K562 (cell line): ENCODE data around the gene TNFSF18. TPM values are rescaled to one million over a fixed set of nuclear protein-coding genes. Genes with fewer than 3 reads are reported as not detected.

Experiments
- ATAC-seq: fragments of 200-7000 bp; cut with Tn5 transposase; 3 replicates; pipeline ENCODE4 v1.9.1; 2020; ENCODE audit warnings: moderate library complexity
- BruUV-seq: library from RNA; stranded (reverse); fragments of 400-500 nt; replicated peaks from 2 replicates; lab custom pipeline; 2021; lab: Mats Ljungman, UMichigan
- CTCF ChIA-PET: fragments of 300-600 bp; formaldehyde crosslinking; extraction: SDS; loops from one replicate; lab custom pipeline; 2021; ENCODE audit warnings: low intra/inter-chr PET ratio; lab: Yijun Ruan, JAX
- POLR2A ChIA-PET: fragments of 300-600, 350-650 bp; sonication (Branson Sonifier 250); formaldehyde crosslinking; extraction: SDS; loops from one replicate; lab custom pipeline; 2021; ENCODE audit warnings: antibody characterized with exemption, inconsistent platforms; lab: Yijun Ruan, JAX
- DNase-seq, 4 experiments: peaks; one replicate each; pipeline versions ENCODE4 v3.0.0 to v3.0.0-alpha.2; 2011 to 2018; ENCODE audit warnings: low spot score in 3 of 4, mixed read lengths in 3 of 4; ENCODE audit errors: extremely low read depth in 1 of 4
- FAIRE-seq: peaks from 2 replicates; lab custom pipeline; 2011; peaks lifted over from hg19 to GRCh38; lab: Jason Lieb, UNC
- H2AFZ ChIP-seq: 2 replicates; pipeline ENCODE4 v1.6.0; 2011; ENCODE audit warnings: low read depth, low read length, control low read depth, inconsistent platforms
- H3K27ac ChIP-seq: fragments of 200-600 bp; 3 replicates; pipeline ENCODE4 v1.8.0; 2011; ENCODE audit warnings: low read depth, mild to moderate bottlenecking, control low read depth, inconsistent platforms, low read length, moderate library complexity, mixed read lengths; ENCODE audit errors: extremely low read depth
- H3K27me3 ChIP-seq, 2 experiments: fragments of 300-600 bp in 1 of 2; 2 replicates in 1 of 2; 3 replicates in 1 of 2; pipeline versions ENCODE4 v1.6.0 to v1.8.0; 2011; ENCODE audit warnings: inconsistent platforms in 2 of 2, low read length in 2 of 2, mild to moderate bottlenecking in 1 of 2, mixed read lengths in 1 of 2, moderate library complexity in 1 of 2; ENCODE audit not compliant: control insufficient read depth in 2 of 2, insufficient read depth in 2 of 2
- H3K36me3 ChIP-seq: fragments of 300-600 bp; 3 replicates; pipeline ENCODE4 v1.8.0; 2011; ENCODE audit warnings: mild to moderate bottlenecking, low read length, inconsistent platforms; ENCODE audit not compliant: control insufficient read depth, insufficient read depth
- H3K4me1 ChIP-seq, 2 experiments: fragments of 200-600 bp in 1 of 2; replicated peaks in 1 of 2; 2 replicates in 1 of 2; 3 replicates in 1 of 2; pipeline versions ENCODE4 v1.5.1 to v1.8.0; 2011; ENCODE audit warnings: inconsistent platforms in 2 of 2, low read length in 2 of 2, mild to moderate bottlenecking in 1 of 2, mixed read lengths in 1 of 2, moderate library complexity in 1 of 2; ENCODE audit not compliant: control insufficient read depth in 2 of 2, insufficient read depth in 2 of 2
- H3K4me2 ChIP-seq: 2 replicates; pipeline ENCODE4 v1.6.1; 2011; ENCODE audit warnings: low read length, control low read depth, inconsistent platforms, mixed read lengths; ENCODE audit not compliant: insufficient read depth
- H3K4me3 ChIP-seq: fragments of 200-600 bp; sonication (generic), shearing (Covaris generic); 2 replicates; pipeline ENCODE4 v1.5.1; 2016; ENCODE audit warnings: control low read depth, inconsistent platforms
- H3K79me2 ChIP-seq: fragments of 200-600 bp; 3 replicates; pipeline ENCODE4 v1.8.0; 2011; ENCODE audit warnings: low read length, inconsistent platforms; ENCODE audit not compliant: control insufficient read depth, insufficient read depth
- H3K9ac ChIP-seq, 2 experiments: 2 replicates each; pipeline versions ENCODE4 v1.6.0 to v1.6.1; 2011; ENCODE audit warnings: low read depth in 2 of 2, low read length in 2 of 2, control low read depth in 1 of 2, inconsistent platforms in 1 of 2, mild to moderate bottlenecking in 1 of 2, mixed read lengths in 1 of 2; ENCODE audit not compliant: insufficient read depth in 1 of 2
- H3K9me1 ChIP-seq: one replicate; pipeline ENCODE4 v1.6.0; 2011; ENCODE audit warnings: inconsistent platforms, mild to moderate bottlenecking, low read length, moderate library complexity; ENCODE audit not compliant: control insufficient read depth, insufficient read depth
- H3K9me3 ChIP-seq: replicated peaks from 2 replicates; pipeline ENCODE4 v1.5.1; 2011; ENCODE audit warnings: low read depth, low read length, inconsistent platforms; ENCODE audit not compliant: control insufficient read depth, insufficient read depth
- H4K20me1 ChIP-seq: replicated peaks from 2 replicates; pipeline ENCODE4 v1.6.1; 2011; ENCODE audit warnings: low read length, inconsistent platforms, mixed read lengths; ENCODE audit not compliant: control insufficient read depth, insufficient read depth
- CCAR2 ChIP-seq: fragments of 200-400 bp; formaldehyde crosslinking; IDR thresholded peaks from 2 replicates; pipeline ENCODE4 v1.6.1; 2017; ENCODE audit warnings: mild to moderate bottlenecking, low read depth, low read length
- ELK1 ChIP-seq: sonication (generic); formaldehyde crosslinking; IDR thresholded peaks from 2 replicates; pipeline ENCODE4 v1.8.1; 2022; ENCODE audit warnings: missing genetic modification reagents
- FOXK2 ChIP-seq, 2 experiments: fragments of 450-650 bp; IDR thresholded peaks in 1 of 2; conservative IDR thresholded peaks in 1 of 2; 2 replicates each; pipeline ENCODE4 v1.6.1; 2016; ENCODE audit warnings: low read depth in 2 of 2, mild to moderate bottlenecking in 1 of 2
- KLF1 ChIP-seq: fragments of 450-650 bp; IDR thresholded peaks from 2 replicates; pipeline ENCODE4 v1.6.1; 2016; ENCODE audit warnings: missing genetic modification characterization, missing compliant biosample characterization
- MYBL2 ChIP-seq, 2 experiments: fragments of 450-650 bp in 1 of 2; sonication (generic) in 1 of 2; formaldehyde crosslinking in 1 of 2; IDR thresholded peaks; 2 replicates each; pipeline versions ENCODE4 v1.6.1 to v1.8.1; 2017 to 2022; ENCODE audit warnings: borderline replicate concordance in 1 of 2, inconsistent platforms in 1 of 2, low read depth in 1 of 2, mild to moderate bottlenecking in 1 of 2, missing genetic modification reagents in 1 of 2, moderate library complexity in 1 of 2
- POLR2H ChIP-seq: IDR thresholded peaks from 2 replicates; pipeline ENCODE4 v1.6.1; 2016; ENCODE audit warnings: missing genetic modification characterization, low read depth, mild to moderate bottlenecking, control low read depth, missing compliant biosample characterization, moderate library complexity
- STAT5B ChIP-seq: fragments of 250-450 bp; sonication (Bioruptor Pico); IDR thresholded peaks from 2 replicates; pipeline ENCODE4 v1.8.0; 2021; ENCODE audit warnings: mild to moderate bottlenecking, inconsistent platforms
- YBX1 ChIP-seq: fragments of 450-650 bp; IDR thresholded peaks from 2 replicates; pipeline ENCODE4 v1.7.1; 2016; ENCODE audit warnings: mild to moderate bottlenecking
- ZNF146 ChIP-seq: IDR thresholded peaks from one replicate; pipeline ENCODE4 v1.6.1; 2018; ENCODE audit warnings: missing compliant biosample characterization; ENCODE audit not compliant: unreplicated experiment
- ZNF175 ChIP-seq: fragments of 200-800 bp; sonication (Bioruptor generic); IDR thresholded peaks from 2 replicates; pipeline ENCODE4 v1.6.1; 2016; ENCODE audit warnings: low read depth, mild to moderate bottlenecking, missing genetic modification characterization, missing compliant biosample characterization
- ZNF263 ChIP-seq: sonication (generic); formaldehyde crosslinking; IDR thresholded peaks from 2 replicates; pipeline ENCODE4 v1.8.0; 2022; ENCODE audit warnings: mild to moderate bottlenecking, missing genetic modification reagents, borderline replicate concordance
- ZNF780A ChIP-seq: fragments of 250-450 bp; sonication (Bioruptor Pico); IDR thresholded peaks from 2 replicates; pipeline ENCODE4 v1.5.0; 2021; ENCODE audit warnings: mild to moderate bottlenecking
- WGBS: fragments of 100-300 bp; shearing (Covaris generic); methylation state at CpG from one replicate; pipeline ENCODE4 v1.1.6; 2016; ENCODE audit warnings: low coverage, mixed read lengths; ENCODE audit not compliant: insufficient coverage; ENCODE audit errors: missing lambda C conversion rate; 5-methylcytosine and 5-hydroxymethylcytosine counted together
- in situ Hi-C: fragments of 300-500 bp; cut with MboI; formaldehyde crosslinking; loops from 4 replicates; pipeline ENCODE4 v1.15.0; 2018; ENCODE audit warnings: inconsistent platforms, mixed read lengths
- intact Hi-C: fragments of 100-400 bp; cut with micrococcal nuclease; formaldehyde crosslinking; loops from 2 replicates; pipeline ENCODE4 v1.14.2; 2022
- polyA plus RNA-seq, 8 experiments: library from polyadenylated mRNA; depleted of rRNA in 4 of 8; stranded (reverse) in 5 of 8; unstranded in 3 of 8; fragments of >200 nt; fragmentation: Nextera tagmentation in 2 of 8; fragmentation: Illumina TruSeq in 1 of 8; extraction: Ambion mirVana in 2 of 8; extraction: Trizol in 1 of 8; gene quantifications; 2 replicates each; pipeline versions ENCODE4 v1.2.1 to v1.2.3, GENCODE V29; 2011 to 2014; ENCODE audit warnings: inconsistent platforms in 1 of 8, missing spikeins in 1 of 8
- total RNA-seq, 7 experiments: library from RNA; depleted of rRNA in 6 of 7; stranded (reverse); fragments of >200 nt in 6 of 7; fragmentation: Illumina TruSeq in 2 of 7; extraction: Trizol in 2 of 7; gene quantifications; 2 replicates each; pipeline versions ENCODE4 v1.2.1 to v1.2.3, GENCODE V29; 2011 to 2021; ENCODE audit warnings: low replicate concordance in 1 of 7
- TF ChIP-seq, protein P1 (sequence below): fragments of 200-800 bp; sonication (Bioruptor generic); IDR thresholded peaks from 2 replicates; pipeline ENCODE4 v1.6.1; 2016; ENCODE audit warnings: missing genetic modification characterization, missing compliant biosample characterization
- TF ChIP-seq, protein P2 (sequence below): fragments of 450-650 bp; IDR thresholded peaks from 2 replicates; pipeline ENCODE4 v1.6.1; 2016; ENCODE audit warnings: low read depth, mild to moderate bottlenecking, moderate library complexity

The TNFSF18 gene
- total and polyA plus RNA-seq, 9 of the 15 experiments (the other 6 are each of a cell fraction or from before 2014, with no cell fraction given): not detected

- TF ChIP-seq, protein P1, sequence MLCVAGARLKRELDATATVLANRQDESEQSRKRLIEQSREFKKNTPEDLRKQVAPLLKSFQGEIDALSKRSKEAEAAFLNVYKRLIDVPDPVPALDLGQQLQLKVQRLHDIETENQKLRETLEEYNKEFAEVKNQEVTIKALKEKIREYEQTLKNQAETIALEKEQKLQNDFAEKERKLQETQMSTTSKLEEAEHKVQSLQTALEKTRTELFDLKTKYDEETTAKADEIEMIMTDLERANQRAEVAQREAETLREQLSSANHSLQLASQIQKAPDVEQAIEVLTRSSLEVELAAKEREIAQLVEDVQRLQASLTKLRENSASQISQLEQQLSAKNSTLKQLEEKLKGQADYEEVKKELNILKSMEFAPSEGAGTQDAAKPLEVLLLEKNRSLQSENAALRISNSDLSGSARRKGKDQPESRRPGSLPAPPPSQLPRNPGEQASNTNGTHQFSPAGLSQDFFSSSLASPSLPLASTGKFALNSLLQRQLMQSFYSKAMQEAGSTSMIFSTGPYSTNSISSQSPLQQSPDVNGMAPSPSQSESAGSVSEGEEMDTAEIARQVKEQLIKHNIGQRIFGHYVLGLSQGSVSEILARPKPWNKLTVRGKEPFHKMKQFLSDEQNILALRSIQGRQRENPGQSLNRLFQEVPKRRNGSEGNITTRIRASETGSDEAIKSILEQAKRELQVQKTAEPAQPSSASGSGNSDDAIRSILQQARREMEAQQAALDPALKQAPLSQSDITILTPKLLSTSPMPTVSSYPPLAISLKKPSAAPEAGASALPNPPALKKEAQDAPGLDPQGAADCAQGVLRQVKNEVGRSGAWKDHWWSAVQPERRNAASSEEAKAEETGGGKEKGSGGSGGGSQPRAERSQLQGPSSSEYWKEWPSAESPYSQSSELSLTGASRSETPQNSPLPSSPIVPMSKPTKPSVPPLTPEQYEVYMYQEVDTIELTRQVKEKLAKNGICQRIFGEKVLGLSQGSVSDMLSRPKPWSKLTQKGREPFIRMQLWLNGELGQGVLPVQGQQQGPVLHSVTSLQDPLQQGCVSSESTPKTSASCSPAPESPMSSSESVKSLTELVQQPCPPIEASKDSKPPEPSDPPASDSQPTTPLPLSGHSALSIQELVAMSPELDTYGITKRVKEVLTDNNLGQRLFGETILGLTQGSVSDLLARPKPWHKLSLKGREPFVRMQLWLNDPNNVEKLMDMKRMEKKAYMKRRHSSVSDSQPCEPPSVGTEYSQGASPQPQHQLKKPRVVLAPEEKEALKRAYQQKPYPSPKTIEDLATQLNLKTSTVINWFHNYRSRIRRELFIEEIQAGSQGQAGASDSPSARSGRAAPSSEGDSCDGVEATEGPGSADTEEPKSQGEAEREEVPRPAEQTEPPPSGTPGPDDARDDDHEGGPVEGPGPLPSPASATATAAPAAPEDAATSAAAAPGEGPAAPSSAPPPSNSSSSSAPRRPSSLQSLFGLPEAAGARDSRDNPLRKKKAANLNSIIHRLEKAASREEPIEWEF (CRISPR knock-in tag): no peak
- no peak for TF ChIP-seq ZNF175 (CRISPR knock-in tag)
- no peak for TF ChIP-seq ZNF780A (CRISPR knock-in tag)
- TF ChIP-seq, all 486 proteins: peak for 0
These were observed 2.0 kb downstream of the TNFSF18 start (continued) for GRCh38 chr1:173048621-173049321.

GRCh38 chr1:173044656-173045055 is 6.1 kb downstream of the TNFSF18 start:
- POLR2A ChIA-PET: no interaction called here
- H3K4me2 ChIP-seq: no peak overlapping the region
- no peak overlapping the region for H3K27ac ChIP-seq
- DNase-seq: no peak
- no peak for FAIRE-seq
- no peaks in the 10 kb centered on the region for H4K20me1 ChIP-seq
- H3K27me3 ChIP-seq: no peaks in the 10 kb centered on the region
- H3K9me3 ChIP-seq: no peaks in the 10 kb centered on the region
- no peak overlapping the region for H3K9ac ChIP-seq
- no peak overlapping the region for H3K4me3 ChIP-seq
- no peak overlapping the region for H2AFZ ChIP-seq
- 0% methylated on average over 1 of the region's 1 CpG for WGBS
- H3K79me2 ChIP-seq: no peaks in the 10 kb centered on the region
- in situ Hi-C loops: no loop called here
- no peaks in the 10 kb centered on the region for H3K4me1 ChIP-seq
- ATAC-seq: no peak
- no peaks in the 10 kb centered on the region for H3K36me3 ChIP-seq
- CTCF ChIA-PET: no interaction called here
- BruUV-seq: no TSS peak
- H3K9me1 ChIP-seq: no peaks in the 10 kb centered on the region
- intact Hi-C loops: no loop called here
- TF ChIP-seq POLR2H (tag) (no peak), ZNF146 (CRISPR knock-in tag) (no peak), CCAR2 (no peak), YBX1 (no peak), MYBL2 (IDR thresholded peaks at IDR 0.05; ENCODE audit: low read depth) (no peak), MYBL2 (CRISPR knock-in tag; IDR thresholded peaks at IDR 0.05; ENCODE audit: borderline replicate concordance) (no peak), ZNF263 (no peak), ELK1 (CRISPR knock-in tag) (no peak), FOXK2 (conservative IDR thresholded peaks at IDR 0.05 in 1 of 2, IDR thresholded peaks at IDR 0.05 in 1 of 2; ENCODE audit: low read depth in 2 of 2) (no peak), KLF1 (tag) (no peak), STAT5B (CRISPR knock-in tag) (no peak)
- TF ChIP-seq, protein P2, sequence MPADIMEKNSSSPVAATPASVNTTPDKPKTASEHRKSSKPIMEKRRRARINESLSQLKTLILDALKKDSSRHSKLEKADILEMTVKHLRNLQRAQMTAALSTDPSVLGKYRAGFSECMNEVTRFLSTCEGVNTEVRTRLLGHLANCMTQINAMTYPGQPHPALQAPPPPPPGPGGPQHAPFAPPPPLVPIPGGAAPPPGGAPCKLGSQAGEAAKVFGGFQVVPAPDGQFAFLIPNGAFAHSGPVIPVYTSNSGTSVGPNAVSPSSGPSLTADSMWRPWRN: no peak
